ENCODE results near the gene DIRAS1. TPM values are rescaled to one million over a fixed set of nuclear protein-coding genes. Genes with fewer than 3 reads are reported as not detected.
A peak's percentile ranks its signal among the peaks of the same experiment; 100 is the strongest.

DIRAS1 gene
- total RNA-seq, 1 experiment from 2014 or later = 7.8 TPM

DNA sequence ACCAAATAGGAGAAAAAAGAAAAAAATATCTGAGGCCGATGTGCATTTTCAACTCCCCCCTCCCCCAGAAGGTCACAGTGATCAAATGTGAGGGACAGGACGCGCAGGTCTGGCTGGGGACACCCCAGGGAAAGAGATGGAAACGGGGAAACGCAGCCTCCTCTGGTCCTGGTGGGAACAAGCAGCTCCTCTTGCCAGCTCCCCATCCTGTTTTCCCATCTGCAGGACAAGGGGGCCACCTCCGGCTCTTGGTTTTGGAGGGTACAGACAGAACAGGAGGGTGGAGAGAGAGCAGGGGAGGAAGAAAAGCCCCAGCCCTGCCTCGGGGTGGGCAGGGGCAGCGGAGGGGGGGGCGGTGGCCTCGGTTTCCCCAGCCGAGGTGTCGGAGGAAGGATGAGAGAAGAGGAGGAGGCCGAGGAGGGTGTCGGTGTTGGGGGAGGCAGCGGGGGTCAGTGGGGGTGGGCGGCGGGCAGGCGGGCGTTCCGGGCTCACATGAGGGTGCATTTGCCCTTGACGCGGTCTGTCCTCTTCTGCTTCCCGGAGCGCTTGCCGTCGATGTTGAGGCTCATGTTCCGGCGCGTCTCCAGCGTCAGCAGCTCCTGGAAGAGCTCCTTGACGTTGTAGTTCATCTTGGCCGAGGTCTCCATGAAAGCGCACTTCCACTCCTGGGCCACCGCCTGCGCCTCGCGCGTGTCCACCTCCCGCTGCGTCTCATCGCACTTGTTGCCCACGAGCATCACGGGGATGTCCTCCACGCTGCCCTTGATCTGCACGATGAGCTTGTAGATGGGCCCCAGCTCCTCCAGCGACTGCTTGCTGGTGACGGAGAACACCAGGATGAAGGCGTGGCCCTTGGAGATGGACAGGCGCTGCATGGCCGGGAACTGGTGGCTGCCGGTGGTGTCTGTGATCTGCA lies 4.2 kb downstream of the DIRAS1 start:
- H3K4me1 Mint-ChIP-seq = peaks cover 6 to 14% of the 10 kb centered on the region in 2 experiments

More for the DNA sequence above, 4.2 kb downstream of the DIRAS1 start:
- Histone ChIP-seq H3K14ac (ENCODE audit: insufficient read depth, low read length) (no peak overlapping the region), H3K4ac (ENCODE audit: low read depth, low read length) (no peak overlapping the region), H4K8ac (replicated peaks; ENCODE audit: insufficient read length, low read depth, low read length) (no peak overlapping the region), H3T11ph (ENCODE audit: low read length) (no peak overlapping the region), H2BK120ac (ENCODE audit: low read depth, low read length, poor library complexity, severe bottlenecking) (no peak overlapping the region), H3K18ac (ENCODE audit: insufficient read length, low read depth, low read length) (no peak overlapping the region), H3K9ac (ENCODE audit: extremely low read depth, insufficient read length, low read length) (no peak overlapping the region), H2AFZ (ENCODE audit: low read length) (no peak overlapping the region), H3K4me2 (ENCODE audit: insufficient read depth, insufficient read length, low read length) (no peak overlapping the region), H3K79me2 (ENCODE audit: insufficient read depth, low read length) (no peaks in the 10 kb centered on the region), H3K27me3 (ENCODE audit: insufficient read depth, low read length) (no peaks in the 10 kb centered on the region), H3K27ac (ENCODE audit: insufficient read length, low read depth, low read length) (no peak overlapping the region), H2BK12ac (ENCODE audit: insufficient read length, low read depth, low read length) (no peak overlapping the region), H2BK20ac (ENCODE audit: low read depth, low read length, poor library complexity, severe bottlenecking) (no peak overlapping the region), H4K5ac (ENCODE audit: insufficient read length, low read depth, low read length) (no peak overlapping the region), H4K20me1 (ENCODE audit: control insufficient read depth, insufficient read depth, insufficient read length) (no peaks in the 10 kb centered on the region), H2BK15ac (ENCODE audit: low read depth, low read length) (no peak overlapping the region), H3K79me1 (ENCODE audit: insufficient read depth, low read depth, low read length, poor library complexity, severe bottlenecking) (no peaks in the 10 kb centered on the region), H3K23ac (ENCODE audit: insufficient read length, low read depth, low read length) (no peak overlapping the region), H2AK5ac (ENCODE audit: insufficient read length, low read length) (no peak overlapping the region), H3K23me2 (ENCODE audit: insufficient read length, low read depth, low read length, poor library complexity, severe bottlenecking) (peaks cover 7% of the 10 kb centered on the region), H3K9me3 (ENCODE audit: control insufficient read depth, low read depth, low read length) (peaks cover 8% of the 10 kb centered on the region), H4K91ac (ENCODE audit: insufficient read length, low read depth, low read length) (no peak overlapping the region), H2BK5ac (ENCODE audit: insufficient read length, low read length) (no peak overlapping the region), H3K56ac (ENCODE audit: insufficient read length, low read depth, low read length) (no peak overlapping the region), H3K4me1 (ENCODE audit: insufficient read depth, low read length) (no peaks in the 10 kb centered on the region)
- Mint-ChIP-seq H3K27me3 (ENCODE audit: low read depth) (peaks cover 18% of the 10 kb centered on the region), H3K9me3 (peaks cover 10 to 11% of the 10 kb centered on the region in 2 experiments), H3K36me3 (ENCODE audit: insufficient read depth in 1 of 3, low read depth in 3 of 3) (peaks cover 14 to 16% (median 14%) of the 10 kb centered on the region in 3 experiments), H3K27ac (peak overlapping the region in 1 of 3 experiments; percentile 85; a peak in 1 of 7 replicates), H3K4me3 (no peak overlapping the region)
- no CpG with 5 or more reads among the region's 51 CpGs for WGBS (ENCODE audit: extremely low coverage, insufficient read length, low lambda C conversion rate)
- TF ChIP-seq, protein P1, sequence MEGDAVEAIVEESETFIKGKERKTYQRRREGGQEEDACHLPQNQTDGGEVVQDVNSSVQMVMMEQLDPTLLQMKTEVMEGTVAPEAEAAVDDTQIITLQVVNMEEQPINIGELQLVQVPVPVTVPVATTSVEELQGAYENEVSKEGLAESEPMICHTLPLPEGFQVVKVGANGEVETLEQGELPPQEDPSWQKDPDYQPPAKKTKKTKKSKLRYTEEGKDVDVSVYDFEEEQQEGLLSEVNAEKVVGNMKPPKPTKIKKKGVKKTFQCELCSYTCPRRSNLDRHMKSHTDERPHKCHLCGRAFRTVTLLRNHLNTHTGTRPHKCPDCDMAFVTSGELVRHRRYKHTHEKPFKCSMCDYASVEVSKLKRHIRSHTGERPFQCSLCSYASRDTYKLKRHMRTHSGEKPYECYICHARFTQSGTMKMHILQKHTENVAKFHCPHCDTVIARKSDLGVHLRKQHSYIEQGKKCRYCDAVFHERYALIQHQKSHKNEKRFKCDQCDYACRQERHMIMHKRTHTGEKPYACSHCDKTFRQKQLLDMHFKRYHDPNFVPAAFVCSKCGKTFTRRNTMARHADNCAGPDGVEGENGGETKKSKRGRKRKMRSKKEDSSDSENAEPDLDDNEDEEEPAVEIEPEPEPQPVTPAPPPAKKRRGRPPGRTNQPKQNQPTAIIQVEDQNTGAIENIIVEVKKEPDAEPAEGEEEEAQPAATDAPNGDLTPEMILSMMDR (conservative IDR thresholded peaks at IDR 0.05) = no peak
- DNase-seq = no peak

Measured in H9 (cell line).